A549 (cell line): ENCODE results near the gene DLGAP1. TPM values are rescaled to one million over a fixed set of nuclear protein-coding genes. Genes with fewer than 3 reads are reported as not detected.

ENCODE experiments used
- ATAC-seq, 2 experiments: fragments of 200-7000 bp in 1 of 2; fragments of >200 bp in 1 of 2; cut with Nextera tagmentation in 1 of 2; cut with Tn5 transposase in 1 of 2; 3 replicates each; pipeline versions ENCODE4 v1.8.0 to v1.9.1; 2018 to 2020; ENCODE audit warnings: mild to moderate bottlenecking in 1 of 2, moderate library complexity in 1 of 2
- CTCF ChIA-PET: fragments of 300-600 bp; sonication (Branson Sonifier 250); formaldehyde crosslinking; extraction: SDS; loops from one replicate; lab custom pipeline; 2021; ENCODE audit warnings: antibody characterized with exemption, inconsistent platforms; lab: Yijun Ruan, JAX
- POLR2A ChIA-PET: fragments of 350-600 bp; formaldehyde crosslinking; extraction: SDS; loops from one replicate; lab custom pipeline; 2021; ENCODE audit warnings: antibody characterized with exemption, inconsistent platforms; lab: Yijun Ruan, JAX
- DNase-seq, 2 experiments: peaks; one replicate each; pipeline versions ENCODE4 v3.0.0 to v3.0.0-alpha.2; 2011 to 2016; ENCODE audit warnings: low read depth in 1 of 2, low spot score in 1 of 2
- FAIRE-seq: peaks from 2 replicates; lab custom pipeline; 2011; peaks lifted over from hg19 to GRCh38; lab: Jason Lieb, UNC
- H3K27ac ChIP-seq, 2 experiments: fragments of >200 bp; sonication (Bioruptor Twin); formaldehyde crosslinking; 3 replicates each; pipeline ENCODE4 v1.5.1; 2016 to 2017
- H3K4me1 ChIP-seq: fragments of >200 bp; sonication (Bioruptor Twin); formaldehyde crosslinking; 3 replicates; pipeline ENCODE4 v1.6.1; 2016
- H3K4me2 ChIP-seq: fragments of >200 bp; sonication (Bioruptor Twin); formaldehyde crosslinking; 3 replicates; pipeline ENCODE4 v1.6.1; 2016
- H3K4me3 ChIP-seq: fragments of >200 bp; sonication (Bioruptor Twin); formaldehyde crosslinking; 3 replicates; pipeline ENCODE4 v1.5.1; 2016
- H3K9me3 ChIP-seq: fragments of >200 bp; sonication (Bioruptor Twin); formaldehyde crosslinking; 3 replicates; pipeline ENCODE4 v1.6.1; 2016
- BCL3 ChIP-seq: fragments of >200 bp; sonication (Bioruptor Twin); formaldehyde crosslinking; IDR thresholded peaks from 3 replicates; pipeline ENCODE4 v1.6.1; 2016
- CBX2 ChIP-seq: fragments of 200-600 bp; sonication (generic); IDR thresholded peaks from 2 replicates; pipeline ENCODE4 v1.6.1; 2016; ENCODE audit warnings: low read depth, mild to moderate bottlenecking, borderline replicate concordance
- CBX8 ChIP-seq: fragments of 200-600 bp; sonication (generic); IDR thresholded peaks from 2 replicates; pipeline ENCODE4 v1.6.1; 2016
- CEBPB ChIP-seq, 2 experiments: fragments of >200 bp in 1 of 2; sonication (Bioruptor Twin) in 1 of 2; formaldehyde crosslinking in 1 of 2; IDR thresholded peaks; 2 replicates each; pipeline ENCODE4 v1.6.1; 2012 to 2016
- E2F6 ChIP-seq: IDR thresholded peaks from 2 replicates; pipeline ENCODE4 v1.6.1; 2012; ENCODE audit warnings: low read depth, borderline replicate concordance
- EHMT2 ChIP-seq: fragments of 200-600 bp; sonication (generic); IDR thresholded peaks from 2 replicates; pipeline ENCODE4 v1.6.1; 2016; ENCODE audit warnings: antibody characterized with exemption, low read depth, mild to moderate bottlenecking, moderate library complexity
- ESRRA ChIP-seq: fragments of 150-350 bp; IDR thresholded peaks from 2 replicates; pipeline ENCODE4 v1.6.1; 2014; ENCODE audit warnings: mild to moderate bottlenecking, low read length, borderline replicate concordance
- FOSL2 ChIP-seq, 2 experiments: fragments of 450-650 bp in 1 of 2; fragments of >200 bp in 1 of 2; sonication (Bioruptor Twin) in 1 of 2; formaldehyde crosslinking; IDR thresholded peaks; 2 replicates each; pipeline versions ENCODE4 v1.5.0 to v1.6.1; 2016 to 2020; ENCODE audit warnings: mild to moderate bottlenecking in 1 of 2, moderate library complexity in 1 of 2
- GATA3 ChIP-seq: IDR thresholded peaks from 2 replicates; pipeline ENCODE4 v1.6.1; 2012; ENCODE audit warnings: borderline replicate concordance
- HEYL ChIP-seq: fragments of 250-450 bp; sonication (Bioruptor Pico); IDR thresholded peaks from 2 replicates; pipeline ENCODE4 v1.8.0; 2021; ENCODE audit warnings: mild to moderate bottlenecking, moderate library complexity
- HOXB13 ChIP-seq: fragments of 250-450 bp; sonication (Bioruptor Pico); IDR thresholded peaks from 2 replicates; pipeline ENCODE4 v1.5.0; 2020; ENCODE audit warnings: low read depth, mild to moderate bottlenecking, moderate library complexity
- JUN ChIP-seq, 2 experiments: fragments of >200 bp; sonication (Bioruptor Twin); formaldehyde crosslinking; IDR thresholded peaks; 2 replicates in 1 of 2; 3 replicates in 1 of 2; pipeline ENCODE4 v1.6.1; 2016 to 2017
- MAFK ChIP-seq: fragments of 450-650 bp; IDR thresholded peaks from 2 replicates; pipeline ENCODE4 v1.6.1; 2014; ENCODE audit not compliant: partially characterized antibody
- NFE2L2 ChIP-seq: fragments of 150-350 bp; conservative IDR thresholded peaks from 2 replicates; pipeline ENCODE4 v1.6.1; 2014; ENCODE audit warnings: low read length
- NR3C1 ChIP-seq: fragments of >200 bp; sonication (Bioruptor Twin); formaldehyde crosslinking; IDR thresholded peaks from 3 replicates; pipeline ENCODE4 v1.6.1; 2017
- PHF8 ChIP-seq: fragments of 200-600 bp; sonication (generic); IDR thresholded peaks from 2 replicates; pipeline ENCODE4 v1.6.1; 2016; ENCODE audit warnings: low read depth, mild to moderate bottlenecking, antibody characterized with exemption, moderate library complexity, borderline replicate concordance
- RARB ChIP-seq: fragments of 250-450 bp; sonication (Bioruptor Pico); IDR thresholded peaks from 2 replicates; pipeline ENCODE4 v1.8.0; 2021; ENCODE audit warnings: mild to moderate bottlenecking, moderate library complexity
- RNF2 ChIP-seq: fragments of 200-600 bp; sonication (generic); IDR thresholded peaks from 2 replicates; pipeline ENCODE4 v1.6.1; 2016; ENCODE audit warnings: low read depth, mild to moderate bottlenecking, antibody characterized with exemption, moderate library complexity, borderline replicate concordance
- SMC3 ChIP-seq: fragments of >200 bp; sonication (Bioruptor Twin); formaldehyde crosslinking; IDR thresholded peaks from 3 replicates; pipeline ENCODE4 v1.6.1; 2018; ENCODE audit warnings: inconsistent platforms
- SREBF2 ChIP-seq: fragments of 450-650 bp; IDR thresholded peaks from 2 replicates; pipeline ENCODE4 v1.6.1; 2014; ENCODE audit warnings: mild to moderate bottlenecking, moderate library complexity
- TP53 ChIP-seq: fragments of 250-450 bp; sonication (Bioruptor Pico); IDR thresholded peaks from 2 replicates; pipeline ENCODE4 v1.5.0; 2021; ENCODE audit warnings: mild to moderate bottlenecking, moderate library complexity
- ZC3H11A ChIP-seq: fragments of 450-650 bp; IDR thresholded peaks from 2 replicates; pipeline ENCODE4 v1.6.1; 2014; ENCODE audit warnings: antibody characterized with exemption, mild to moderate bottlenecking
- ZFP36 ChIP-seq: fragments of 450-650 bp; IDR thresholded peaks from 2 replicates; pipeline ENCODE4 v1.6.1; 2014; ENCODE audit warnings: borderline replicate concordance; ENCODE audit not compliant: partially characterized antibody
- ZNF302 ChIP-seq: fragments of 250-450 bp; sonication (Bioruptor Pico); IDR thresholded peaks from 2 replicates; pipeline ENCODE4 v1.9.0; 2021; ENCODE audit warnings: inconsistent platforms, mild to moderate bottlenecking, moderate library complexity
- WGBS: methylation state at CpG from one replicate; pipeline ENCODE4 v1.1.6; 2017; ENCODE audit errors: missing lambda C conversion rate; 5-methylcytosine and 5-hydroxymethylcytosine counted together
- polyA plus RNA-seq, 4 experiments: library from polyadenylated mRNA; depleted of rRNA in 3 of 4; stranded (reverse); fragments of >200 nt; fragmentation: RNase III in 1 of 4; extraction: RNeasy Plus Mini Kit Qiagen cat#74134 plus additional on column Dnase treatment in 1 of 4; gene quantifications; 2 replicates in 3 of 4; 3 replicates in 1 of 4; pipeline ENCODE4 v1.2.3, GENCODE V29; 2011 to 2017
- TF ChIP-seq, protein P1 (sequence below): fragments of 200-600 bp; sonication (generic); IDR thresholded peaks from 2 replicates; pipeline ENCODE4 v1.6.1; 2016; ENCODE audit warnings: antibody characterized with exemption, mild to moderate bottlenecking, moderate library complexity

Gene DLGAP1
- polyA plus RNA-seq, 2 of the 4 experiments (the other 2 are of a cell fraction): 0.04 to 0.12 TPM

DNA sequence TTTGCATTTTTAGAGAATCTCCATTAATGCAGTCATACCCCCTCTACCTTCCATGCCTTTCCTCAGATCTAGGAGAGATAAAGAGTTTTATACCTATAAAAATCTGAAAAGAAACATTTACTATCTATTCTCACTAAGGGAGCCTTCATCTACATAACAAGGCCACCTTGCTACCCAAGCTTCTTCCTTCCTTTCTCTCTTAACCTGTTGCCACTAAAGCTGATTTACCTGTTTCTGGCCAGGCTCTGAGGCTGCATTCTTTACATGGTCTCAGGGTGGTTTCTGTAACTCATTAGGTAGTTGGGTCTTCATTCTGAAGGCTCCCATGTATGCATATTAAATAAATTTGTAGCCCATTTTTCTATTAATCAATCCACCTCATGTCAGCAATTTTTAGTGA is 391.6 kb downstream of the DLGAP1 start:
- CTCF ChIA-PET: interaction anchor here (0.9 kb wide), 1 partner anchor 360 kb away, joined by 3 read pairs; no protein-coding TSS in a partner anchor
- Histone ChIP-seq H3K9me3 (peaks cover 24% of the 10 kb centered on the region; the same call in 2 of the 3 replicates), H3K4me3 (no peak overlapping the region), H3K4me2 (no peak overlapping the region), H3K4me1 (no peaks in the 10 kb centered on the region), H3K27ac (no peak overlapping the region)
- POLR2A ChIA-PET: no interaction called here
- no peak for ATAC-seq
- FAIRE-seq: no peak
- no peak for DNase-seq
- TF ChIP-seq E2F6: no peak
- peak; percentile 7 for TF ChIP-seq MAFK
- TF ChIP-seq HEYL (CRISPR knock-in tag): no peak

GRCh38 chr18:4060427-4061281 is 394.5 kb downstream of the DLGAP1 start:
- H3K4me2 ChIP-seq: no peak overlapping the region
- no peak for DNase-seq
- CTCF ChIA-PET: interaction anchor here (1.1 kb wide), 1 partner anchor 8 kb away, joined by 3 read pairs; no protein-coding TSS in a partner anchor
- TF ChIP-seq MAFK (no peak), SREBF2 (no peak), ZFP36 (peak; percentile 83)
- TF ChIP-seq, all 56 proteins: peak for 1
- Histone ChIP-seq H3K27ac (no peak overlapping the region), H3K4me3 (no peak overlapping the region), H3K4me1 (no peaks in the 10 kb centered on the region), H3K9me3 (peaks cover 20% of the 10 kb centered on the region; the same call in 1 of the 3 replicates)
- WGBS: 2% methylated on average over 5 of the region's 5 CpGs
- FAIRE-seq (no peak), ATAC-seq (no peak)
- POLR2A ChIA-PET: no interaction called here

DNA sequence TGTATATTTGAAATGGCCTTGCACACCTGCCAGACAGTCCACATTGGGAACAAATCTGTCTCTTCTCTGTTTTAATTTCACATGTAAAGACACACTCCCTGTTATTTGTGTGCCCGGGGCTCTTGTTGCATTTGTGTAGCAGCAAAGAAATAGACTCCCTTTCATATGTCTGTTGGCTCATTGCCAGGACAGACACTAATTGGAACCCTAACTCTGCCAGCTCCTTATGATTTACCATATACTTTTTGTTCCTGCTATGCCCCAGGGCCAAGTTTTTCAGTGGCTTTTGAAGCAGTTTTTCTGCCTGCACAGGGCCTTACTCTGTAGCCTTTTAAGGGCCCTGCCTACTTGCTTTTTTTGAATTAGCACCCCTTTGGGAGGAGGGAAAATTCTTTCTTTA is 396.9 kb downstream of the DLGAP1 start:
- Histone ChIP-seq H3K27ac (no peak overlapping the region), H3K9me3 (peaks cover 12% of the 10 kb centered on the region; the same call in 1 of the 3 replicates), H3K4me3 (no peak overlapping the region), H3K4me2 (no peak overlapping the region), H3K4me1 (no peaks in the 10 kb centered on the region)
- ATAC-seq (no peak), DNase-seq (no peak), FAIRE-seq (no peak)
- CTCF ChIA-PET: no interaction called here
- POLR2A ChIA-PET: no interaction called here
- TF ChIP-seq RNF2: no peak
- no peak for TF ChIP-seq ZNF302
- no peak for TF ChIP-seq CBX2
- no peak for TF ChIP-seq PHF8
- no peak for TF ChIP-seq CEBPB (IDR thresholded peaks at IDR 0.05)
- no peak for TF ChIP-seq CBX8
- TF ChIP-seq, protein P1, sequence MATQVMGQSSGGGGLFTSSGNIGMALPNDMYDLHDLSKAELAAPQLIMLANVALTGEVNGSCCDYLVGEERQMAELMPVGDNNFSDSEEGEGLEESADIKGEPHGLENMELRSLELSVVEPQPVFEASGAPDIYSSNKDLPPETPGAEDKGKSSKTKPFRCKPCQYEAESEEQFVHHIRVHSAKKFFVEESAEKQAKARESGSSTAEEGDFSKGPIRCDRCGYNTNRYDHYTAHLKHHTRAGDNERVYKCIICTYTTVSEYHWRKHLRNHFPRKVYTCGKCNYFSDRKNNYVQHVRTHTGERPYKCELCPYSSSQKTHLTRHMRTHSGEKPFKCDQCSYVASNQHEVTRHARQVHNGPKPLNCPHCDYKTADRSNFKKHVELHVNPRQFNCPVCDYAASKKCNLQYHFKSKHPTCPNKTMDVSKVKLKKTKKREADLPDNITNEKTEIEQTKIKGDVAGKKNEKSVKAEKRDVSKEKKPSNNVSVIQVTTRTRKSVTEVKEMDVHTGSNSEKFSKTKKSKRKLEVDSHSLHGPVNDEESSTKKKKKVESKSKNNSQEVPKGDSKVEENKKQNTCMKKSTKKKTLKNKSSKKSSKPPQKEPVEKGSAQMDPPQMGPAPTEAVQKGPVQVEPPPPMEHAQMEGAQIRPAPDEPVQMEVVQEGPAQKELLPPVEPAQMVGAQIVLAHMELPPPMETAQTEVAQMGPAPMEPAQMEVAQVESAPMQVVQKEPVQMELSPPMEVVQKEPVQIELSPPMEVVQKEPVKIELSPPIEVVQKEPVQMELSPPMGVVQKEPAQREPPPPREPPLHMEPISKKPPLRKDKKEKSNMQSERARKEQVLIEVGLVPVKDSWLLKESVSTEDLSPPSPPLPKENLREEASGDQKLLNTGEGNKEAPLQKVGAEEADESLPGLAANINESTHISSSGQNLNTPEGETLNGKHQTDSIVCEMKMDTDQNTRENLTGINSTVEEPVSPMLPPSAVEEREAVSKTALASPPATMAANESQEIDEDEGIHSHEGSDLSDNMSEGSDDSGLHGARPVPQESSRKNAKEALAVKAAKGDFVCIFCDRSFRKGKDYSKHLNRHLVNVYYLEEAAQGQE: no peak
- TF ChIP-seq SMC3: no peak
- TF ChIP-seq JUN (IDR thresholded peaks at IDR 0.05): no peak
- TF ChIP-seq GATA3: no peak
- no peak for TF ChIP-seq EHMT2
- TF ChIP-seq NR3C1: no peak
- no peak for TF ChIP-seq NFE2L2
- no peak for TF ChIP-seq RARB (CRISPR knock-in tag)
- TF ChIP-seq ZC3H11A: no peak
- no peak for TF ChIP-seq HOXB13 (CRISPR knock-in tag)
- no peak for TF ChIP-seq ESRRA
- no peak for TF ChIP-seq TP53 (CRISPR knock-in tag)
- TF ChIP-seq FOSL2 (IDR thresholded peaks at IDR 0.05): no peak
- TF ChIP-seq FOSL2 (CRISPR knock-in tag; IDR thresholded peaks at IDR 0.05): no peak
- no peak for TF ChIP-seq BCL3
- WGBS: 57% methylated on average over 1 of the region's 1 CpG
